Activated T-cell treated with anti-CD3 and anti-CD28 coated beads for 1 hour (primary cell): Measurements from ENCODE around the gene KRTAP2-2.
"Not testable (repeated sequence)": the region's sequence is repeated elsewhere in the genome, so short reads cannot be mapped to it uniquely, and the experiment has no call there.

ENCODE experiments used
- DNase-seq: peaks from one replicate; pipeline ENCODE4 v3.0.0-alpha.2; 2020; ENCODE audit warnings: low read depth

The KRTAP2-2 gene

GRCh38 chr17:41055130-41055529, at the start of gene KRTAP2-2:
KRTAP2-2 (minus strand) TSS chr17:41055230; CDS start chr17:41055211, 19 bp downstream.
- DNase-seq = not testable (repeated sequence)

GRCh38 chr17:41104386-41105038, 49.5 kb upstream of the KRTAP2-2 start:
- DNase-seq = not testable (repeated sequence)

- DNase-seq = no peak
Observed at GRCh38 chr17:41103896-41104295, 48.9 kb upstream of the KRTAP2-2 start.

GRCh38 chr17:41101586-41102259, 46.7 kb upstream of the KRTAP2-2 start, which contains the start of gene KRTAP4-16:
KRTAP4-16 (minus strand) TSS chr17:41102209; CDS start chr17:41102209, 0 bp downstream.
- no peak for DNase-seq

- DNase-seq = not testable (repeated sequence)
Observed at GRCh38 chr17:41099682-41100480, 44.9 kb upstream of the KRTAP2-2 start.

- DNase-seq = no peak
Observed at GRCh38 chr17:41098481-41098880, 43.5 kb upstream of the KRTAP2-2 start.

- DNase-seq = no peak
Observed at GRCh38 chr17:41098042-41098441, 43.0 kb upstream of the KRTAP2-2 start, which contains the start of gene KRTAP4-8. KRTAP4-8 (minus strand) TSS chr17:41098142; CDS start chr17:41098084, 58 bp downstream.

- no peak for DNase-seq
Observed at GRCh38 chr17:41096055-41096454, 41.0 kb upstream of the KRTAP2-2 start.

- DNase-seq = not testable (repeated sequence)
Observed at GRCh38 chr17:41088760-41089352, 33.8 kb upstream of the KRTAP2-2 start.

GRCh38 chr17:41084100-41084856, 29.2 kb upstream of the KRTAP2-2 start, which contains the start of gene KRTAP4-7:
KRTAP4-7 (plus strand) TSS chr17:41084150; CDS start chr17:41084207, 57 bp downstream.
- not testable (repeated sequence) for DNase-seq

- DNase-seq = not testable (repeated sequence)
Observed at GRCh38 chr17:41083427-41083826, 28.4 kb upstream of the KRTAP2-2 start.

- no peak for DNase-seq
Observed at GRCh38 chr17:41082626-41083025, 27.6 kb upstream of the KRTAP2-2 start.

GRCh38 chr17:41076788-41077187, 21.8 kb upstream of the KRTAP2-2 start:
- no peak for DNase-seq

- DNase-seq = no peak
Observed at GRCh38 chr17:41073676-41074075, 18.6 kb upstream of the KRTAP2-2 start.

- DNase-seq = no peak
Observed at GRCh38 chr17:41071606-41072360, 16.8 kb upstream of the KRTAP2-2 start.

GRCh38 chr17:41069031-41069430, 14.0 kb upstream of the KRTAP2-2 start:
- DNase-seq = no peak

- no peak for DNase-seq
Observed at GRCh38 chr17:41067281-41067680, 12.3 kb upstream of the KRTAP2-2 start.

GRCh38 chr17:41065829-41066624, 11.0 kb upstream of the KRTAP2-2 start, which contains the start of gene KRTAP2-4:
KRTAP2-4 (minus strand) TSS chr17:41065879; CDS start chr17:41065845, 34 bp downstream.
- no peak for DNase-seq

GRCh38 chr17:41065016-41065689, 10.1 kb upstream of the KRTAP2-2 start:
- DNase-seq = not testable (repeated sequence)
